HepG2 (cell line): ENCODE data around the gene CCDC178. TPM values are rescaled to one million over a fixed set of nuclear protein-coding genes. Genes with fewer than 3 reads are reported as not detected.

ENCODE experiments used
- FOXP4 ChIP-seq: sonication (generic); formaldehyde crosslinking; IDR thresholded peaks from 2 replicates; pipeline ENCODE4 v1.4.0; 2020; ENCODE audit warnings: missing genetic modification reagents
- ISX ChIP-seq: sonication (generic); formaldehyde crosslinking; conservative IDR thresholded peaks from 2 replicates; pipeline ENCODE4 v1.5.0; 2020; ENCODE audit warnings: missing genetic modification reagents
- PBX3 ChIP-seq: sonication (generic); formaldehyde crosslinking; IDR thresholded peaks from 2 replicates; pipeline ENCODE4 v1.8.1; 2023; ENCODE audit warnings: missing genetic modification reagents, inconsistent platforms, borderline replicate concordance
- U2AF2 ChIP-seq: fragments of 200-400 bp; formaldehyde crosslinking; IDR thresholded peaks from 2 replicates; pipeline ENCODE4 v1.6.1; 2017; ENCODE audit warnings: low read depth, mild to moderate bottlenecking, low read length
- ZNF407 ChIP-seq: sonication (generic); formaldehyde crosslinking; IDR thresholded peaks from one replicate; pipeline ENCODE4 v1.5.1; 2020; ENCODE audit warnings: mild to moderate bottlenecking, missing genetic modification reagents; ENCODE audit errors: not compliant biosample characterization
- polyA plus RNA-seq, 8 experiments: library from polyadenylated mRNA; depleted of rRNA in 3 of 8; stranded (reverse) in 7 of 8; unstranded in 1 of 8; fragments of >200 nt; fragmentation: Illumina TruSeq in 4 of 8; extraction: Trizol in 4 of 8; gene quantifications; 2 replicates each; pipeline versions ENCODE4 v1.2.1 to v1.2.3, GENCODE V29; 2011 to 2016; ENCODE audit warnings: low read depth in 4 of 8, missing spikeins in 1 of 8, mixed read lengths in 1 of 8; ENCODE audit not compliant: insufficient read depth in 1 of 8
- total RNA-seq, 5 experiments: library from RNA; depleted of rRNA; stranded (reverse); fragments of >200 nt; fragmentation: Illumina TruSeq; extraction: Trizol; gene quantifications; 2 replicates each; pipeline ENCODE4 v1.2.3, GENCODE V29; 2016; ENCODE audit warnings: low read depth in 1 of 5

CCDC178 gene
- total and polyA plus RNA-seq, 2 of the 13 experiments (the other 11 are each of a cell fraction or from before 2014, with no cell fraction given): not detected

GRCh38 chr18:33355263-33355662 lies 85.3 kb downstream of the CCDC178 start (continued):
- no peak for TF ChIP-seq PBX3 (CRISPR knock-in tag)
- no peak for TF ChIP-seq ISX (CRISPR knock-in tag)
- TF ChIP-seq FOXP4 (CRISPR knock-in tag): no peak
- TF ChIP-seq U2AF2: no peak
- TF ChIP-seq ZNF407 (CRISPR knock-in tag): no peak
